Measurements from ENCODE around the gene REELD1.

REELD1 gene

GRCh38 chr4:146224326-146224966 is 10.1 kb downstream of the REELD1 start:
- DNase-seq, result no peak

GRCh38 chr4:146229406-146229805 is 15.1 kb downstream of the REELD1 start:
- no peak for DNase-seq

GRCh38 chr4:146232131-146232722 is 17.9 kb downstream of the REELD1 start:
- DNase-seq, result no peak

- no peak for DNase-seq
Observed at GRCh38 chr4:146235654-146236177, 21.4 kb downstream of the REELD1 start.

GRCh38 chr4:146236216-146236615 is 21.9 kb downstream of the REELD1 start:
- no peak for DNase-seq

- no peak for DNase-seq
Observed at GRCh38 chr4:146237092-146237491, 22.8 kb downstream of the REELD1 start.

GRCh38 chr4:146238107-146238506 is 23.8 kb downstream of the REELD1 start:
- no peak for DNase-seq

- DNase-seq, result no peak
Observed at GRCh38 chr4:146243141-146243882, 29.0 kb downstream of the REELD1 start.

- no peak for DNase-seq
Observed at GRCh38 chr4:146243883-146244277, 29.5 kb downstream of the REELD1 start.

- DNase-seq, result no peak
Observed at GRCh38 chr4:146244496-146244895, 30.2 kb downstream of the REELD1 start.

GRCh38 chr4:146245246-146245645 is 30.9 kb downstream of the REELD1 start:
- no peak for DNase-seq

GRCh38 chr4:146245850-146246249 is 31.5 kb downstream of the REELD1 start:
- DNase-seq, result no peak

GRCh38 chr4:146246381-146246780 is 32.0 kb downstream of the REELD1 start:
- DNase-seq, result no peak

- DNase-seq, result no peak
Observed at GRCh38 chr4:146247356-146247755, 33.0 kb downstream of the REELD1 start.

- no peak for DNase-seq
Observed at GRCh38 chr4:146252969-146253611, 38.8 kb downstream of the REELD1 start.

GRCh38 chr4:146255463-146255862 is 41.1 kb downstream of the REELD1 start:
- no peak for DNase-seq

- DNase-seq, result no peak
Observed at GRCh38 chr4:146255874-146256273, 41.5 kb downstream of the REELD1 start.

GRCh38 chr4:146256328-146256727 is 42.0 kb downstream of the REELD1 start:
- DNase-seq, result no peak

GRCh38 chr4:146257511-146257910 is 43.2 kb downstream of the REELD1 start:
- no peak for DNase-seq

GRCh38 chr4:146260521-146260920 is 46.2 kb downstream of the REELD1 start:
- DNase-seq, result no peak

GRCh38 chr4:146261041-146261440 is 46.7 kb downstream of the REELD1 start:
- DNase-seq, result no peak

GRCh38 chr4:146263793-146264192 is 49.5 kb downstream of the REELD1 start:
- no peak for DNase-seq

GRCh38 chr4:146265950-146266490 is 51.7 kb downstream of the REELD1 start:
- no peak for DNase-seq
